Sigmoid colon (tissue), 7 donors: ENCODE data around the gene THBS1. TPM values are rescaled to one million over a fixed set of nuclear protein-coding genes. Genes with fewer than 3 reads are reported as not detected.

ENCODE experiments used
- DNase-seq: peaks from one replicate; pipeline ENCODE4 v3.0.0-alpha.2; 2019
- H3K27ac ChIP-seq, 4 donors: fragments of 200-600 bp; sonication (generic); one replicate each; pipeline ENCODE4 v1.5.1; 2016 to 2019; ENCODE audit warnings: mild to moderate bottlenecking in 1 of 4
- H3K27me3 ChIP-seq, 3 donors: fragments of 200-600 bp; sonication (generic); one replicate each; pipeline ENCODE4 v1.5.1; 2019; ENCODE audit warnings: mild to moderate bottlenecking in 1 of 3
- H3K36me3 ChIP-seq, 4 donors: fragments of 200-600 bp; sonication (generic); one replicate each; pipeline ENCODE4 v1.5.1; 2016 to 2019
- H3K4me1 ChIP-seq, 4 donors: fragments of 200-600 bp; sonication (generic); one replicate each; pipeline ENCODE4 v1.5.1; 2017 to 2019
- H3K4me3 ChIP-seq, 4 donors: fragments of 200-600 bp; sonication (generic); one replicate each; pipeline ENCODE4 v1.5.1; 2017 to 2019; ENCODE audit warnings: mild to moderate bottlenecking in 2 of 4, moderate library complexity in 1 of 4
- H3K9me3 ChIP-seq, 4 donors: fragments of 200-600 bp in 3 of 4; sonication (generic) in 3 of 4; one replicate each; pipeline versions ENCODE4 v1.5.1 to v1.6.1; 2013 to 2019
- EP300 ChIP-seq, 4 donors: sonication (generic); formaldehyde crosslinking; IDR thresholded peaks; one replicate each; pipeline ENCODE4 v1.6.1; 2017; ENCODE audit warnings: antibody characterized with exemption in 4 of 4
- POLR2A ChIP-seq, 2 donors: fragments of 450-650 bp; IDR thresholded peaks; one replicate each; pipeline ENCODE4 v1.6.1; 2016; ENCODE audit warnings: antibody characterized with exemption in 2 of 2, mild to moderate bottlenecking in 2 of 2, moderate library complexity in 2 of 2
- POLR2AphosphoS5 ChIP-seq, 4 donors: sonication (generic); formaldehyde crosslinking; IDR thresholded peaks; one replicate each; pipeline ENCODE4 v1.6.1; 2017; ENCODE audit warnings: antibody characterized with exemption in 4 of 4
- WGBS, 2 donors: extraction: QIAGEN DNeasy Blood & Tissue Kit; methylation state at CpG; one replicate each; pipeline ENCODE4 v1.1.7; 2013; 5-methylcytosine and 5-hydroxymethylcytosine counted together
- intact Hi-C: fragments of 100-400 bp; cut with DNase I; formaldehyde crosslinking; loops from one replicate; pipeline ENCODE4 v1.15.1; 2023
- polyA plus RNA-seq, 3 donors: library from polyadenylated mRNA; stranded (reverse); fragments of 200-250 nt; gene quantifications; one replicate each; pipeline ENCODE4 v1.2.3, GENCODE V29; 2013
- total RNA-seq, 4 donors: library from RNA; depleted of rRNA; stranded (reverse); fragments of >200 nt; gene quantifications; one replicate each; pipeline ENCODE4 v1.1.0, GENCODE V29; 2016
- TF ChIP-seq, protein P1 (sequence below), 4 experiments: fragments of 450-650 bp in 3 of 4; fragments of 200-600 bp in 1 of 4; IDR thresholded peaks; one replicate each; pipeline ENCODE4 v1.5.1; 2016 to 2019; ENCODE audit warnings: antibody characterized with exemption in 4 of 4, mild to moderate bottlenecking in 3 of 4, moderate library complexity in 2 of 4
- donor health status: healthy with polysubstance abuse.
- donor health status: Bipolar disorder and iron deficiency.
- donor health status: healthy.

THBS1 gene
- total and polyA plus RNA-seq, 7 donors: 13.2 to 3,974 (median 172) TPM

DNA sequence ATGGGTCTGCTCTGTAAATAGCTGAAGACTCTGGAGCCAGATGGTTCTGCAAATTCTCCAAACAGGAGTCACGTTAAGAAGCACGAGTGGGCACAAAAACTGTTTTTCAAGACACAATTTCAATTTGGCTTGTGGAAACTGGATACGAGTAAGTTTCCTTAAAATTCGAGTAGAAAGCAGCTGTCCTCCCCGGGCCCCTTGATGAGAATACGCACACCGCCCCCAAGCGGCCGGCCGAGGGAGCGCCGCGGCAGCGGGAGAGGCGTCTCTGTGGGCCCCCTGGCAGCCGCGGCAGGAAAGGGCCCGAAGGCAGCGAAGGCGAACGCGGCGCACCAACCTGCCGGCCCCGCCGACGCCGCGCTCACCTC is 778 bp upstream of the THBS1 start:
- TF ChIP-seq, protein P1, sequence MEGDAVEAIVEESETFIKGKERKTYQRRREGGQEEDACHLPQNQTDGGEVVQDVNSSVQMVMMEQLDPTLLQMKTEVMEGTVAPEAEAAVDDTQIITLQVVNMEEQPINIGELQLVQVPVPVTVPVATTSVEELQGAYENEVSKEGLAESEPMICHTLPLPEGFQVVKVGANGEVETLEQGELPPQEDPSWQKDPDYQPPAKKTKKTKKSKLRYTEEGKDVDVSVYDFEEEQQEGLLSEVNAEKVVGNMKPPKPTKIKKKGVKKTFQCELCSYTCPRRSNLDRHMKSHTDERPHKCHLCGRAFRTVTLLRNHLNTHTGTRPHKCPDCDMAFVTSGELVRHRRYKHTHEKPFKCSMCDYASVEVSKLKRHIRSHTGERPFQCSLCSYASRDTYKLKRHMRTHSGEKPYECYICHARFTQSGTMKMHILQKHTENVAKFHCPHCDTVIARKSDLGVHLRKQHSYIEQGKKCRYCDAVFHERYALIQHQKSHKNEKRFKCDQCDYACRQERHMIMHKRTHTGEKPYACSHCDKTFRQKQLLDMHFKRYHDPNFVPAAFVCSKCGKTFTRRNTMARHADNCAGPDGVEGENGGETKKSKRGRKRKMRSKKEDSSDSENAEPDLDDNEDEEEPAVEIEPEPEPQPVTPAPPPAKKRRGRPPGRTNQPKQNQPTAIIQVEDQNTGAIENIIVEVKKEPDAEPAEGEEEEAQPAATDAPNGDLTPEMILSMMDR (IDR thresholded peaks at IDR 0.05): peak; percentile 83 to 99 (median 92)
- TF ChIP-seq POLR2A (IDR thresholded peaks at IDR 0.05) (no peak), POLR2AphosphoS5 (IDR thresholded peaks at IDR 0.05) (peak in 3 of 4 donors; percentile 4 to 57 (median 41)), EP300 (IDR thresholded peaks at IDR 0.05) (peak in 2 of 4 donors; percentile 9 to 31)
- Histone ChIP-seq H3K4me1 (peaks cover 0 to 58% (median 50%) of the 10 kb centered on the region in 4 donors), H3K9me3 (no peaks in the 10 kb centered on the region), H3K27ac (peak overlapping the region; percentile 89 to 97 (median 96)), H3K4me3 (peak overlapping the region; percentile 41 to 77 (median 70)), H3K27me3 (no peaks in the 10 kb centered on the region), H3K36me3 (peaks cover 14 to 34% (median 20%) of the 10 kb centered on the region in 4 donors)
- 1% methylated on average over 29 of the region's 29 CpGs for WGBS, 2 donors
- peak; percentile 97 for DNase-seq
- intact Hi-C loops: loop anchor here (1.0 to 10.0 kb wide), 8 partner anchors 177 to 1328 kb away; partner anchors contain the start of gene SPRED1

DNA sequence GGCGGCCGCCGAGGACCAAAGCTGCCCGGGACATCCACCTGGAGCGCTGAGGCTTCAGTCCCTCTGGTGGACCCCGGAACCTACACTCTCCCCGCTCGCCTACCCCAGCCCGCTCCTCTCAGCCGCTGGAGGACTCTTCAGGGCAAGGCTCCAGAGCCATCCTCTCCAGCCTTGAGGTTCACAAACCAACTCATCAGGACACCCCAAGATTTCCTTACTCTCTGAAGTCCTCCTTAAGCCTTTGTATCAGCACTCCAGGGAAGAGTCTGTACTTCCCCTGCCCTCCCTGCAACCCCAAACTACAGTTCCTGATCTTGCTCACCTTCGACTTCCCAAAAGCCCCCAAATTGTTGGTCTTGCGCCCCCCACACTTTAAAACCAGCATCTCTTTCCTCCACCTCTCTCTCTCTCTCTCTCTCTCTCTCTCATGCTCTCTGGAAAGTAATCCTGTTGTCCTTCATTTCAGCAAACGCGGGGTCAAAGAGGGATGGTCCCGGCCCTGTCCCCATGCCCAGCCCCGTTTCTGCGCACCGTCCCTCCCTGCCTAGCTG is 438 bp downstream of the THBS1 start:
- Histone ChIP-seq H3K4me3 (peak overlapping the region; percentile 41 to 77 (median 70)), H3K4me1 (peaks cover 0 to 70% (median 62%) of the 10 kb centered on the region in 4 donors), H3K27ac (peak overlapping the region; percentile 89 to 97 (median 96)), H3K27me3 (no peaks in the 10 kb centered on the region), H3K36me3 (peaks cover 25 to 47% (median 26%) of the 10 kb centered on the region in 4 donors), H3K9me3 (no peaks in the 10 kb centered on the region)
- DNase-seq: no peak
- intact Hi-C loops: loop anchor here (2.0 to 10.0 kb wide), 7 partner anchors 176 to 1329 kb away; partner anchors contain the start of gene SPRED1
- 3 to 10% methylated on average over 18 of the region's 18 CpGs for WGBS, 2 donors
- TF ChIP-seq POLR2AphosphoS5 (IDR thresholded peaks at IDR 0.05) (no peak), POLR2A (IDR thresholded peaks at IDR 0.05) (peak in 1 of 2 donors; percentile 1)
- TF ChIP-seq, protein P1 (IDR thresholded peaks at IDR 0.05): no peak

DNA sequence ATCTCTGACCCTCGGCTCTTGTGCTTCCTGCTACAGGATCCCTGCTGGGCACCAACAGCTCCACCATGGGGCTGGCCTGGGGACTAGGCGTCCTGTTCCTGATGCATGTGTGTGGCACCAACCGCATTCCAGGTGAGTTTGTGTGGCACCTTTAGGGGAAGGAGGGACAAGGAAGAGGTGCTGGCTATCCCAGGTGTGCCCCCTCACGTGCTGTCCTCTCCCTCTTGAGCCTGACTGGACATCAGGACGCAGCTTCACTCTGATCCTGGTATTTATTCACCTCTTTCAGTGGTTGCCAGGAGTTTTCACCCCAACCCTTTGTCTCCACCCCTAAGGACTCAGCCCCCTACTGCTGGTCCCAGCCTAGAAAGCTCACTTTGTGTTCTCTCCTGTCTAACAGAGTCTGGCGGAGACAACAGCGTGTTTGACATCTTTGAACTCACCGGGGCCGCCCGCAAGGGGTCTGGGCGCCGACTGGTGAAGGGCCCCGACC is 960 bp downstream of the THBS1 start:
- H3K4me1 ChIP-seq: peaks cover 0 to 76% (median 67%) of the 10 kb centered on the region in 4 donors
- TF ChIP-seq, protein P1 (IDR thresholded peaks at IDR 0.05): peak in 3 of 4 experiments; percentile 35 to 51 (median 46)
- TF ChIP-seq EP300 (IDR thresholded peaks at IDR 0.05) (no peak), POLR2AphosphoS5 (IDR thresholded peaks at IDR 0.05) (peak in 2 of 4 donors; percentile 5 to 52), POLR2A (IDR thresholded peaks at IDR 0.05) (no peak)
- H3K36me3 ChIP-seq: peaks cover 25 to 52% (median 31%) of the 10 kb centered on the region in 4 donors
- DNase-seq: peak; percentile 88
- H3K27ac ChIP-seq: peak overlapping the region; percentile 89 to 97 (median 96)
- 11 to 54% methylated on average over 13 of the region's 13 CpGs for WGBS, 2 donors
- H3K27me3 ChIP-seq: no peaks in the 10 kb centered on the region
- no peaks in the 10 kb centered on the region for H3K9me3 ChIP-seq
- peak overlapping the region; percentile 41 to 77 (median 70) for H3K4me3 ChIP-seq
- intact Hi-C loops: loop anchor here (2.0 to 10.0 kb wide), 7 partner anchors 175 to 1330 kb away; partner anchors contain the start of gene SPRED1

DNA sequence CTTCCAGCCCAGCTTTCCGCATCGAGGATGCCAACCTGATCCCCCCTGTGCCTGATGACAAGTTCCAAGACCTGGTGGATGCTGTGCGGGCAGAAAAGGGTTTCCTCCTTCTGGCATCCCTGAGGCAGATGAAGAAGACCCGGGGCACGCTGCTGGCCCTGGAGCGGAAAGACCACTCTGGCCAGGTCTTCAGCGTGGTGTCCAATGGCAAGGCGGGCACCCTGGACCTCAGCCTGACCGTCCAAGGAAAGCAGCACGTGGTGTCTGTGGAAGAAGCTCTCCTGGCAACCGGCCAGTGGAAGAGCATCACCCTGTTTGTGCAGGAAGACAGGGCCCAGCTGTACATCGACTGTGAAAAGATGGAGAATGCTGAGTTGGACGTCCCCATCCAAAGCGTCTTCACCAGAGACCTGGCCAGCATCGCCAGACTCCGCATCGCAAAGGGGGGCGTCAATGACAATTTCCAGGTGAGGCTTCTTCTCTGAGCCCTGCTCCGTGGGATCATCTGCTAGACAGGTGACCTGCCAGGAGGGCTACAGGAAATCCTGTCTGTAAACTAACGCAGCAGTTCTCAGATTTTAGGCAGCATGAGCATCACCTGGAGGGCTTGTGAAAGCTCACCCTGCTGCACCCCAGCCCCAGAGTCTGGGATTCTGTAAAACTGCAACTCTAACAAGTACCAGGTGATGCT is 1.6 kb downstream of the THBS1 start:
- 13 to 55% methylated on average over 20 of the region's 20 CpGs for WGBS, 2 donors
- Histone ChIP-seq H3K9me3 (no peaks in the 10 kb centered on the region), H3K27ac (peak overlapping the region; percentile 89 to 97 (median 96)), H3K4me3 (peak overlapping the region; percentile 41 to 77 (median 70)), H3K36me3 (peaks cover 29 to 58% (median 35%) of the 10 kb centered on the region in 4 donors), H3K4me1 (peaks cover 0 to 82% (median 73%) of the 10 kb centered on the region in 4 donors), H3K27me3 (no peaks in the 10 kb centered on the region)
- peak; percentile 86 for DNase-seq
- intact Hi-C loops: loop anchor here (5.0 to 10.0 kb wide), 6 partner anchors 175 to 1330 kb away; partner anchors contain the start of gene SPRED1
- TF ChIP-seq POLR2A (IDR thresholded peaks at IDR 0.05) (no peak), EP300 (IDR thresholded peaks at IDR 0.05) (no peak), POLR2AphosphoS5 (IDR thresholded peaks at IDR 0.05) (peak in 2 of 4 donors; percentile 22 to 35)
- TF ChIP-seq, protein P1 (IDR thresholded peaks at IDR 0.05): no peak
